Stimulated activated CD8-positive, alpha-beta memory T cell treated with anti-CD3 and anti-CD28 coated beads, Interleukin-15, amount 100 ng/mL, for 48 hours (primary cell): ENCODE data around the gene ACTR3C.

Experiments
- DNase-seq, 2 donors: peaks; one replicate each; pipeline ENCODE4 v3.0.0-alpha.2; 2020; ENCODE audit warnings: low read depth in 2 of 2

ACTR3C gene

DNA sequence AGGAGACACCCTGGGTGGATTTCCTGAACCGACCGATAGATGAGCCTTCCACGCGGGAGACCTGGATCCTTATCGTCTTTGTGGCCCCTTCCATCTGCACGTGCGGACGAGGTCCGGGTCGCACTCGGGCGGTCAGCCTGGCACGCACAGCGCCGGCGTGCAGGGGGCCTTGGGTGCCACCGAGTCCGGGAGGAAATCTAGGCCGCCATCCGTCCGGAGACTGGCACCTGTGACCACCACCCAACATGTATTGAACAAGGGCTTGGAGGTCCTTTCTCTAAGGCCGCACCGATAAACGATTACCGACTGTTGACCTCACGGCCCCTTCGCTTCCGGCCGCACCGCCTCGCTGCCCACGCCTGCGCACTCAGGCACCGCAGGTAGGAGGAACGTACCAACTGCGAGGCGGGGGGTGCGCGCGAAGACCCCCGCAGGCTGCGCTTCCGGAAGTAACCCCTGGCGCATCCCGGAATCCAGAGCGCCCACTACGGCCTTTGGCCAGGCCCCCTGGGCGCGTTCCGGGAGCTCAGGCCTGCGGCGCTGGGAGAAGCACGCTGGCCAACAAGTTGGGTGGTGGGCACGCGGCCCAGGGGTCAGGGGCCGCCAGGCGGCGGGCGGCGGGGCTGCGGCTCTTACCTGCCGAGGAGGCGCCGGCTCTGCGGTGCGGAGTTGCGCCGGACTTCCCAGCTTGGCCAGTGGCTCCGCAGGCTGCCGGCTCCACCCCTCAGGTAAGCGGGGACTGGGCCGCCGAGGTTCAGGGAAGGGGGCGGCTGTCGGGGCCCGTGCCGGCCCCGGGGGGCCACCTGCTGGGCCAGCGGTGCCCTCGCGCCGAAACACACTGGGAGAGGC, at the start of gene ACTR3C, which contains the start of gene LRRC61:
Gene ACTR3C (minus strand): TSS at position 713 of the 849 bp plus-strand sequence. CDS start 28,249 bp downstream, outside the sequence.
Gene LRRC61 (plus strand): TSS at position 523 of the 849 bp plus-strand sequence. CDS start 13,507 bp downstream, outside the sequence.
- DNase-seq: peak; percentile 63 to 67

DNA sequence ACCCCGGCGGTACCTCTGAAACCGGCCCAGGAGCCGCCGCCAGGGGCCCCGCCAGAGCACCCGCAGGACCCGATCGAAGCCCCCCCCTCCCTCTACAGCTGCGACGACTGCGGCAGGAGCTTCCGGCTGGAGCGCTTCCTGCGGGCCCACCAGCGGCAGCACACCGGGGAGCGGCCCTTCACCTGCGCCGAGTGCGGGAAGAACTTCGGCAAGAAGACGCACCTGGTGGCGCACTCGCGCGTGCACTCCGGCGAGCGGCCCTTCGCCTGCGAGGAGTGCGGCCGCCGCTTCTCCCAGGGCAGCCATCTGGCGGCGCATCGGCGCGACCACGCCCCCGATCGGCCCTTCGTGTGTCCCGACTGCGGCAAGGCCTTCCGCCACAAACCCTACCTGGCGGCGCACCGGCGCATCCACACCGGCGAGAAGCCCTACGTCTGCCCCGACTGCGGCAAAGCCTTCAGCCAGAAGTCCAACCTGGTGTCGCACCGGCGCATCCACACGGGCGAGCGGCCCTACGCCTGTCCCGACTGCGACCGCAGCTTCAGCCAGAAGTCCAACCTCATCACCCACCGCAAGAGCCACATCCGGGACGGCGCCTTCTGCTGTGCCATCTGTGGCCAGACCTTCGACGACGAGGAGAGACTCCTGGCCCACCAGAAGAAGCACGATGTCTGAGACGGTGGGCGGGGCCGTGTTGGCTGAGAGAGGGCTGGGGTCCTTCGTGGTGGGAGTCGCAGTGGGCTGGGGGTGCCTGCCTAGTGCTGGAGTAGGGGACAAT, 49.1 kb upstream of the ACTR3C start:
- DNase-seq: no peak

DNA sequence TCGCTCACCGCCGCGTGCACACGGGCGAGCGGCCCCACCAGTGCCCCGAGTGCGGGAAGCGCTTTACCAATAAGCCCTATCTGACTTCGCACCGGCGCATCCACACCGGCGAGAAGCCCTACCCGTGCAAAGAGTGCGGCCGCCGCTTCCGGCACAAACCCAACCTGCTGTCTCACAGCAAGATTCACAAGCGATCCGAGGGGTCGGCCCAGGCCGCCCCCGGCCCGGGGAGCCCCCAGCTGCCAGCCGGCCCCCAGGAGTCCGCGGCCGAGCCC, 48.6 kb upstream of the ACTR3C start:
- no peak for DNase-seq

DNA sequence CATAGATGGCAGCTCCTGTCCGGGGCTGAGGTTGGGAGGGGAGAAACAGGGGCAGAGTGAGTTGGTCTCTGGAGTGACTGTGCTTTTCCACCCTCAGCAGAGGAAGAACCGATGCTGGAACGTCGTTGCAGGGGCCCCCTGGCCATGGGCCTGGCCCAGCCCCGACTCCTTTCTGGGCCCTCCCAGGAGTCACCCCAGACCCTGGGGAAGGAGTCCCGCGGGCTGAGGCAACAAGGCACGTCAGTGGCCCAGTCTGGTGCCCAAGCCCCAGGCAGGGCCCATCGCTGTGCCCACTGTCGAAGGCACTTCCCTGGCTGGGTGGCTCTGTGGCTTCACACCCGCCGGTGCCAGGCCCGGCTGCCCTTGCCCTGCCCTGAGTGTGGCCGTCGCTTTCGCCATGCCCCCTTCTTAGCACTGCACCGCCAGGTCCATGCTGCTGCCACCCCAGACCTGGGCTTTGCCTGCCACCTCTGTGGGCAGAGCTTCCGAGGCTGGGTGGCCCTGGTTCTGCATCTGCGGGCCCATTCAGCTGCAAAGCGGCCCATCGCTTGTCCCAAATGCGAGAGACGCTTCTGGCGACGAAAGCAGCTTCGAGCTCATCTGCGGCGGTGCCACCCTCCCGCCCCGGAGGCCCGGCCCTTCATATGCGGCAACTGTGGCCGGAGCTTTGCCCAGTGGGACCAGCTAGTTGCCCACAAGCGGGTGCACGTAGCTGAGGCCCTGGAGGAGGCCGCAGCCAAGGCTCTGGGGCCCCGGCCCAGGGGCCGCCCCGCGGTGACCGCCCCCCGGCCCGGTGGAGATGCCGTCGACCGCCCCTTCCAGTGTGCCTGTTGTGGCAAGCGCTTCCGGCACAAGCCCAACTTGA, 48.0 kb upstream of the ACTR3C start:
- no peak for DNase-seq

DNA sequence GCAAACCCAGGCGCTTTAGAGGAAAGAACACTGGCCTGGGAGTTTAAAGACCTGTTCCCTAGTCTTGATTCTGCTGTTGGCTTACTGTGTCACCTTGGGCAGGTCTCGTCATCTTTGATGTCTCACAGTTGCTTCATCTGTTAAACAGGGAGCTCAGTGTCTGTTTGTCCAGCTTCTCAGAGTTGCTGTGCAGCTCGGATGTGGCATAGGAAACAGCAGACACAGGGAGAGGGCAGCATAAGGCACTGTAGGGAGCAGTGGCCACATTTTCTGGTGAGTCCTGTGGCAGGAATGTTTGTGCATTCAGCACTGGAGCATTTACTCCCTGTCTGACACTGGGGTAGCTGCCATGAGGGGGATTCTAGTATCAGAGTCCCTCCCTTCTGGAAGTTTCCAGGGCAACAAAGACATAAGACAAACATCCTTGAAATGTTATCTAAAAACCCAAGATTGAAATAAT, 47.3 kb upstream of the ACTR3C start:
- DNase-seq: no peak

DNA sequence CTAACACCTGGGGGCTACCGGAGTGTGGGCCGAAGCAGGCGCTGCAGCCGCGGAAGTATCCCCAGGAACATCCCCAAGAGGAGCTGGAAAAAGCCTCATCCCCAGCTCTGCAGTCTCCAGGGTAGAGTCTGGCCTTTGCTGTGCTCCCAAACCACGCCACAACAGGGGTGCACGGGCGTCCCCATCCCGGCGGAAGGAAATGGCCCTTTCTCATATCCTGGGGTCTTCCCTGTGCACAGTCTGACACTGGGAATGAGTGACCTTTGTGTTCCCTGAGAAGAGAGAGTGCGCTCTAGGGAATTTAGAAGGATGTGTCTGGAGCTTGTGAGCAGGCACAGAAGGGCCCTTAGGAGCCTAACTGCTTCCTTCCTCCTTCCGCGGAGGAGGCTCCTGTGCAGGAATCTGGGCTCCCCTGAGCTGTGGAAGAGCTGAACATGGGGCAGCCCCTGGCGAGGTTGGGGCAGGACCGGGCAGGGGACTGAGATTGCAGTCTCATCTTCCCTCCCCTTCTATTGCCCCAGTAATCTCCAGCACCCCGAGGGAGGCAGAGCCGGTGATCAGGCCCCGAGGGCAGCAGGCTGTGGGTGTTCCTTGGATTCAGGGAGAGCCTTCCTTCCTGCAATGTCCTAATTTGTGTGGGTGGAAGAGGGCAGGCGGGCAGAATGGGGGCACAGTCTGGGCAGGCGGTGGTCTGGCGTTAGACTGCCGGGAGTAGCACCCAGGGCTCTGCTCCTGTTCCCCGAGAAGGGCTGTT, 46.6 kb upstream of the ACTR3C start:
- no peak for DNase-seq

DNA sequence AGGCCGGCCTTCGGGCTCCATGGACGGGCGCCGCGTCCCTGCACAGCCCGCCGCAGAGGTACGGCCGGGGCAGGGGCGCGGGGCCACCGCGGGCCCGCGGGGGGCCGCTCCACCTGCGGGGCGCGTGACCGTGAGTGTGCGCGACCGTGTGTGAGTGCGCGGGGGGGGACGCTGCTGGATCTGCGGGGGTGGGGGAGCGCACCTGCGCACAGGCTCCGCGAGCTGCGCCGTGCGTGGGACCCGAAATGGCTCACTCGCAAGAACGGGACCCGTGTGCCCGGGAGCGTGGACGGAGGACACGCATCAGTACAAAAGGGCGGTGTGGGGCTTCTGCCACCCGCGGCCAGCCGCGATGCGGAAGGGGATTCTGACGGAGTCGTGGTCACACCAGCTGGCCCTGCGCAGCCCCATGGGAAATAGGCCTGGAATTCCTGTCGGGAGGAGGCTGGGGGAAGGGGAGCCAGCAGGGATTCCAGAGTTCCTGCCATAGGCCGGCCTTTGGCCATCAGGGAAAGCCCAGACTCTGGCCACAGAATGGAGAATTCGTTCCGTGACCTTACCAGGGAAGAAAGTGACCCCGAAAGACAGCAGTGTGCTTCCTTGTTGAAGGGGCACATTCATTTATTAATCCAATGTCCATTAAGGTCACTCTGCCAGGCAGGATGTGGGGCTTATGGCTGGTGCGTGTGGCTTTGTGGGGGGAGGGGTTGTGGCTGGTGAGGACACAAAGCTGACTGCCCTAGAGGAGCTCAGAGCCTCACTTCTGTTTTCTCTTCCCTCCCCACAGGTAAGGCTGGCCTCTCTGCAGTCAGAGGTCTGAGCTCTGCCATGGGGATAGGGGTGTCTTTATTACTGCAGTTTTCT, 45.8 kb upstream of the ACTR3C start:
- no peak for DNase-seq

DNA sequence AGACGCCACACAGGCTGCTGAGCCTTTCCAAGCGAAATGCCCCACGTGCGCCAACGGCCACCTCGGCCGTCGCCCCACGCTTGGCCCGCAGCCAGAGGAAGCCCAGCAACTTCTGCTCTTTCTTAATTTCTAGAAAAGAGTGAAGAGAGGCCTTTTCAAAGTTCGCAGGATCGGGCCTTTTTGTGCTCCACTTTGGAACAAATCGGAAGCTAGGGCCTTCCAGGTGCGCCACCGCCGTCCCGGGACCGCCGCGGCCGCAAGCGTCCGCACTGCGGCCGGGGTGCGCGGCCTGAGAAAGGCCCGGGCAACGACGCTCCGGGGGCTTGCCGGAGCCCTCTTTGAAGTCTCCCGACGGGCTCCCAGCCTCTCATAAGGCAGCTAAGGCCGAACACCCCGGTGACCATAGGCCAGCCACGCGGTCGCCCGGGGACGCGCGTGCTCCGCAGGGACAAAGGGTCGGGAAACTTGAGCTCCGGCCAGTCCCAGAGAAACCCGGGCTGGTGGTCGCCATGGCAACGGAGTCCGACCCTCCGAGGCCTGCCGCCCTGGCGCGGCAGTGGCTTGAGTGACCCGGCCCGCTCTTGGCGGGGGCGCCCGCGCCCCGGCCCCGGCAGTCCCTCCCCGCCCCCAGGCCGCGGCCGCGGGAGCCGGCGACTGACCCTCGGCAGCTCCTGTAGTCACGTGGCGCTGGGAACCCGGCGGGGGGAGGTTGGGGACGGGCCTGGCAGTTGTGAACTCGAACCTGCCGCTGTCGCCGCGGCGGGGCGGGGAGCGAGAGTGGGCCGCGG, 44.9 kb upstream of the ACTR3C start, which contains the start of gene REPIN1:
Gene REPIN1 (plus strand): TSS at position 727 of the 788 bp plus-strand sequence. CDS start 890 bp downstream, outside the sequence.
- DNase-seq: peak; percentile 70 to 75

DNA sequence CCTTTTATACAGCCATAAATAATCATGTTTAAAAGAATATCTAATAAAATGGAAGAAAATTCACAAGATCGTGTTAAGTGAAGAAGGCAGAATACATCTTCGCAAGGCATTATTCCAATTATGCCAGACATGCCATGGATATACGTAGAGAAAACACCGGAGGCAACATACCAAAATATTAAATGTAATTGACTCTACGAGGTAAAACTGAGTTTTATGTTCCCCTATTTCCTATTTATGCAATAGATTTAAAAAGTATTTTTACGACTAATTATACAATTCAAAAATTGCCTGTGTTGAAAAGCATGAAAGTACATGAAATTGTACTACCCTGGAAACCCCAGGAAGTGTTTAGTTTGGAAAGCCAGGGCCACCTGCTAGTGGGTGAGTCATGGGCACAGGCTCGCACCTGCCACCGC, 44.3 kb upstream of the ACTR3C start:
- DNase-seq: no peak

DNA sequence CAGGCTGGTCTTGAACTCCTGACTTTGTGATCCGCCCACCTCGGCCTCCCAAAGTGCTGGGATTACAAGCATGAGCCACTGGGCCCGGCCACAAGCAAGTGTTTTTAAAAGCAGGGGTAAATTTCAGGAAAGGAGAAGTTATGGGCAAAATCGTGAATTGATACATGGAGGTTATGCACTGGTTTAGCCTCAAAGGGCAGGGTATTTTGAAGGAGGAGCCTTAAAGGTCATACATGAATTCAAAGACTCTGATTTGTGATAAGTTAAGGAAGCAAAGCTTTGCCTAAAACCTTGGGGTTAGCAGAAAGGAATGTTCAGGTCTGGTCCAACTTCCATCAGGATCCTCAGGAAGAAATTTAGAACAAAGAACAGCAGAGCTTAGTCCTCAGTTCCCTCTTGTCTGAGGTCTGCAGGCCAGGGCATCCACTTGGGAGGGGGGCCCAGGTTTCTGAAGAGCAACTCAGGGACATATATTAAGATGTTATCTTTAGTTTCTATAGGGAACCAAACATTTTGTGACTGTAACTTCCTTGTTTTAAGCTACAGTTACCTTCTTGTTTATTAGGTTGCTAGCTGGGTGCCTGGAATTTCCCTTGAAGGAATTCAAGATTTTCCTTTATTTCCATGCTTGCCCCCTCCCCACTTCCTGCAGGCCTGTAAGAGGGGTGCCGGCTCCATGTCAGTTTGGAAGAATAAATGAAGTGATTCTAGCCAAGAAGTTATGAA, 42.5 kb upstream of the ACTR3C start:
- DNase-seq: no peak

DNA sequence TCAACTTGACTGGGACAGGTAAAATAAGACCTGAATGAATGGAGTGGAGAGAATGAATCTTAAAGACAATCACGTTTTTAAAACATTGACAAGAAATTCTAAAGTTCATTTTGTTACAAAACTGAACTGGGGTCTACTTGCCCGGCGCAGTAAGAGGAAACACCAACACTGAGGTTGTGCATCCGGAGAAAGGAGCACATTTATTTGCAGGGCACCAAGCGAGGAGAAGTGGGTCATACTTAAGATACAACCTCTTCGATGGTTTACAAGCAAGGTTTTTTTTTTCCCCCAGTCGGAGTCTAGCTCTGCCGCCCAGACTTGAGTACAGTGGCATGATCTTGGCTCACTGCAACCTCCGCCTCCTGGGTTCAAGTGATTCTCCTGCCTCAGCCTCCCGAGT, 41.8 kb upstream of the ACTR3C start:
- DNase-seq: no peak

DNA sequence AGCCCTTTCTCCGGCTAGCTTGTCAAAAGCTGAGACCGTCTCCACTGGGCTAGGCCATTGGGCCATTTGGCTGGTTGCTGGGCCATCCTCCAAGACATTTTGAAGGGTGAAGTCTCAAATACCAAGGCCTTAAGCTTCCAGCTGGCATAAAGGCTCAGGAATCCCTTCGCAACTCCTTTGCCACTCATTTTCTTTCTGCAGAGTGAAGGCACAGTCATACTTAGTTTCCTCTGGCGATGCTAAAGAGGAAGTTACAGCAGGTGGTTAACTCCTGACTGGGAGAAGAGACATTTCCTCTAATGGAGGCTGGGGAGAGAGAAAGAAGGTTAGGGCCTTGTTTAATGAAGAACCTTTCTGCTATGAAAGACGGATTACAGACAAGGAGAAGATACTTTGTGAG, 40.5 kb upstream of the ACTR3C start:
- no peak for DNase-seq

DNA sequence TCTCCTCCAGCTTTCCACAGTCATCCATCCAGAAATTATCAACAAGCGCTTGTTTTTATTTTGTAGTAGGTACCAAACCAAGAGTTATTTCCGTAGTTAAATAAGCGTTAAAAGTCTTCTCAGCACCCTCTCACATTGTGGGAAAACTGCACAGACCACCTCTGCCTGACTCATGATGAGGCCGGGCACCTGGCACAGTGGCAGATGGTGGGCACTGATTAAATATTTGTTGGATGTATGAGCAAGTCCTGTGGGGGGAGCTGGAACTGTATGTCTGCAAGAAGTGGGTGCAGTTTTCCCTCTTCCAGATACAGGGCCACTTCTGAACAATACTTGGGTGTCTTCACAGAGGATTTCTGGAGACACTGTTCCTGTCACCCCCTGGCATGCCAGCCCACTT, 40.0 kb upstream of the ACTR3C start:
- DNase-seq: no peak

DNA sequence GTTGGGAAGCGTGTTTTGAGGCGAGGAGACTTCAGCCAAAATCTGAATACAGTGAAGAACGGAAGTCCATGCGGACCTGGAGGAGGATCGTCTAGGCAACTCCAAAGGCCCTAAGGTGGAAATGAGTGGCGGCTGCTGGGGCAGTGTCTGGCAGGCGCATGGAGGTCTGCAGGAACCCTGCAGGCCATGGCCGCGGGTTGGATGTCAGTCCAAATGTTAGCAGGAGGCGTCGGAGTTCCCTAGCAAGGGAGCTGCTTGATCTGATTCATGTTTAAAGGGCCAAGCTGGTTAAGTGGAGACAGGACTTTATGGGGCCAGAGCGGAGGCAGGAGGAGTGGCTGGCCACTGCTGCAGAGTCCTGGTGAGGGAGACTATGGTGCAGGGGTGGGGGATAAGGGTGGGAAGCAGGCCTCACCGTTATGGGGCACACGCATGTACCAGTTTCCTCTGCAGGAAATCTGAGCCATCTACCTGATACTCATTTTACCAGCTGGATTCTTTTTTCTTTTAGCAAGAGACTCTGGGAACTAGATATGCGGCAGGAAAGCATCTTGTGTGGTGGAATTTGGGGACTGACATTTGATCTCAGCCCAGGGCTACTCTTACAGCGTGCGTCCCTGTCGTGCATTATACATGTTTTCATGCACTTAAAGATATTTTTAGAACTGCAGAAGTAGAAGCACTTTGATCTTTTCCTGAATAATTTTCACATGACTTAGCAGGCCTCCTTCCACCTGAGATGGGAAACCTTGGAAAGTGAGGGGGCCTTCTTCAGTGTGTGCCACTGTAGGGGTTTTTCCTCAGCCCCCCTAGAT, 38.7 kb upstream of the ACTR3C start:
- no peak for DNase-seq

DNA sequence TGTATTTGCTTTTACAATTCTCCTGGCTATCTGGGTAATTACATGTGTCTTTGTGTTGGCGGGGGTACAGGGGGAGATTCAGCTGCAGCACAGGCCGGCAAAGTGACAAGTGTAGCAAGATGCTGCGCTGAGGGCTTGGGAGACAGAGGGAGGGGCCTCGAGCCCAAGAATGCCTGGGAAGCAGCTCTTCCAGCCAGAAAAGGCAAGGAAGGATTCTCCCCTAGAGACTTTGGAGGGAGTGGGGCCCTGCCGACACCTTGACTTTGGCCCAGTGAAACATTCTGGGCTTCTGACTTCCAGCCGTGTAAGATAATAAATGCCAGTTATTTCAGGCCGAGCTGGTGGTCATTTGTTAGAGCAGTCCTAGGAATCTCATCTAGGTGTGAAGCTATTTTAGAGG, 38.1 kb upstream of the ACTR3C start:
- DNase-seq: no peak

DNA sequence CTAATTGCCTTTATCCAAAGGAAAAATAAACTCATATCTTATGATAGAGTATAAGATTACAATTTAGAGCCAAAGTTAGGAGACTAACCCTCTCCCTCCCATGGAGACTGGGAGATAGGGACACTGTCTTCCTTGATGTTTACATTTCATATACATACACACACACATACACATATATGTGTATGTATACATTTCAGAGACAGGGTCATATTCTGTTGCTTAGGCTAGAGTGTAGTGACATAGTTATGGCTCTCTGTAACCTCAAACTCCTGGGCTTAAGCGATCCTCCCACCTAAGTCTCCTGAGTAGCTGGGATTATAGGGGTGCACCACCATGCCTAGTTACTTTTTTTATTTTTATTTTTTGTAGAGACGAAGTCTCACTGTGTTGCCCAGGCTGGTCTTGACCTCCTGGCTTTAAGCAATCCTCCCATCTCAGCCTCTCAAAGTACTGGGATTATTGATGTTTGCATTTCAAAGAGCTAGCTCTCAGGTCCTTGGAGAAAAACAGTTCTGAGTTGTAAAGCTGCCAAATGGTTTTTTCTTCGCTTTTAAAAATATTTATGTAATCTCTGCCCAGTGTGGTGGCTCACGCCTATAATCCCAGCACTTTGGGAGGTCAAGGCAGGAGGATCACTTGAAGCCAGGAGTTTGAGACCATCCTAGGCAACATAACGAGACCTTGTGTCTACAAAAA, 37.2 kb upstream of the ACTR3C start:
- no peak for DNase-seq
